Mammary epithelial cell (primary cell): Measurements from ENCODE around the gene DOCK10.

Experiments
- CTCF ChIP-seq, 2 donors: IDR thresholded peaks in 1 of 2; conservative IDR thresholded peaks in 1 of 2; 2 replicates each; pipeline ENCODE4 v1.5.1; 2011 to 2012; ENCODE audit warnings: inconsistent platforms in 2 of 2, low read length in 2 of 2, mild to moderate bottlenecking in 2 of 2, control low read depth in 1 of 2, low read depth in 1 of 2; ENCODE audit not compliant: insufficient read depth in 1 of 2; ENCODE audit errors: extremely low read depth in 1 of 2
- EZH2 ChIP-seq: IDR thresholded peaks from 2 replicates; pipeline ENCODE4 v1.6.1; 2012; ENCODE audit warnings: low read length, inconsistent platforms, borderline replicate concordance

GRCh38 chr2:224915136-224915535 is 127.1 kb downstream of the DOCK10 start:
- TF ChIP-seq EZH2 (no peak), CTCF (conservative IDR thresholded peaks at IDR 0.05 in 1 of 2, IDR thresholded peaks at IDR 0.05 in 1 of 2; ENCODE audit: extremely low read depth in 1 of 2, insufficient read depth in 1 of 2, low read depth in 1 of 2, low read length in 2 of 2) (no peak)
